GM23338 (cell line): ENCODE data around the gene CUX1. TPM values are rescaled to one million over a fixed set of nuclear protein-coding genes. Genes with fewer than 3 reads are reported as not detected.

ENCODE experiments used
- ATAC-seq: fragments of 200-7000 bp; cut with Tn5 transposase; 3 replicates; pipeline ENCODE4 v1.9.1; 2020
- DNase-seq: peaks from one replicate; pipeline ENCODE4 v3.0.0-alpha.2; 2015; ENCODE audit warnings: low spot score
- H2AFZ ChIP-seq: fragments of 200-600 bp; sonication (generic); 2 replicates; pipeline ENCODE4 v1.8.0; 2016; ENCODE audit warnings: antibody characterized with exemption, mild to moderate bottlenecking, moderate library complexity
- H3F3A ChIP-seq: fragments of 200-600 bp; sonication (generic); replicated peaks from 2 replicates; pipeline ENCODE4 v1.8.0; 2017; ENCODE audit warnings: antibody characterized with exemption, mixed run types, low read depth
- H3K27ac ChIP-seq: fragments of 200-600 bp; sonication (generic); 2 replicates; pipeline ENCODE4 v1.6.1; 2016; ENCODE audit warnings: low read depth
- H3K27me3 ChIP-seq: fragments of 200-600 bp; sonication (generic); 2 replicates; pipeline ENCODE4 v1.8.0; 2016; ENCODE audit warnings: mild to moderate bottlenecking, mixed run types, moderate library complexity; ENCODE audit not compliant: insufficient read depth
- H3K36me3 ChIP-seq: fragments of 200-600 bp; sonication (generic); 2 replicates; pipeline ENCODE4 v1.8.0; 2016; ENCODE audit warnings: mild to moderate bottlenecking; ENCODE audit not compliant: insufficient read depth
- H3K4me1 ChIP-seq: fragments of 200-600 bp; sonication (generic); 2 replicates; pipeline ENCODE4 v1.8.0; 2016; ENCODE audit warnings: mild to moderate bottlenecking, moderate library complexity; ENCODE audit not compliant: insufficient read depth
- H3K4me2 ChIP-seq: fragments of 200-600 bp; sonication (generic); 2 replicates; pipeline ENCODE4 v1.7.1; 2017; ENCODE audit warnings: mixed run types
- H3K4me3 ChIP-seq: fragments of 200-600 bp; sonication (generic); 2 replicates; pipeline ENCODE4 v1.6.1; 2016; ENCODE audit warnings: mixed run types
- H3K79me2 ChIP-seq: fragments of 200-600 bp; sonication (generic); replicated peaks from 2 replicates; pipeline ENCODE4 v1.8.0; 2017; ENCODE audit warnings: mild to moderate bottlenecking; ENCODE audit not compliant: insufficient read depth
- H3K9me2 ChIP-seq: fragments of 200-600 bp; sonication (generic); 2 replicates; pipeline ENCODE4 v1.8.0; 2017; ENCODE audit not compliant: insufficient read depth
- H4K20me1 ChIP-seq: fragments of 200-600 bp; sonication (generic); replicated peaks from 2 replicates; pipeline ENCODE4 v1.8.0; 2017; ENCODE audit warnings: mild to moderate bottlenecking; ENCODE audit not compliant: insufficient read depth
- H3K27ac Mint-ChIP-seq: 2 replicates; pipeline ENCODE4 v1.8.0; 2020; ENCODE audit warnings: inconsistent platforms, mild to moderate bottlenecking, moderate library complexity, mixed read lengths
- H3K27me3 Mint-ChIP-seq: 3 replicates; pipeline ENCODE4 v1.8.0; 2022; ENCODE audit warnings: low read depth, mild to moderate bottlenecking, moderate library complexity, mixed read lengths, inconsistent platforms; ENCODE audit not compliant: insufficient read depth, poor library complexity
- H3K36me3 Mint-ChIP-seq: 3 replicates; pipeline ENCODE4 v1.8.0; 2021; ENCODE audit warnings: low read depth, mild to moderate bottlenecking, inconsistent platforms, moderate library complexity, mixed read lengths
- H3K4me1 Mint-ChIP-seq: 3 replicates; pipeline ENCODE4 v1.8.0; 2020; ENCODE audit warnings: mild to moderate bottlenecking, inconsistent platforms, mixed read lengths
- H3K4me3 Mint-ChIP-seq: 3 replicates; pipeline ENCODE4 v1.8.0; 2021; ENCODE audit warnings: moderate library complexity, mild to moderate bottlenecking, inconsistent platforms, mixed read lengths
- H3K9me3 Mint-ChIP-seq: 3 replicates; pipeline ENCODE4 v1.8.0; 2020; ENCODE audit warnings: moderate library complexity, mild to moderate bottlenecking, inconsistent platforms, mixed read lengths
- CREB1 ChIP-seq: fragments of 250-450 bp; sonication (Bioruptor Pico); IDR thresholded peaks from 2 replicates; pipeline ENCODE4 v1.5.0; 2020; ENCODE audit warnings: low read depth, mild to moderate bottlenecking, moderate library complexity
- EZH2 ChIP-seq: fragments of 200-600 bp; sonication (generic); IDR thresholded peaks from one replicate; pipeline ENCODE4 v1.8.0; 2017; ENCODE audit warnings: antibody characterized with exemption, mild to moderate bottlenecking, low read depth; ENCODE audit not compliant: unreplicated experiment
- JUNB ChIP-seq: IDR thresholded peaks from one replicate; pipeline ENCODE4 v1.6.1; 2016; ENCODE audit warnings: antibody characterized with exemption; ENCODE audit not compliant: unreplicated experiment
- NANOG ChIP-seq: IDR thresholded peaks from 2 replicates; pipeline ENCODE4 v1.6.1; 2016; ENCODE audit warnings: antibody characterized with exemption, borderline replicate concordance
- POLR2AphosphoS5 ChIP-seq: IDR thresholded peaks from 2 replicates; pipeline ENCODE4 v1.6.1; 2016; ENCODE audit warnings: antibody characterized with exemption, low read depth
- STAT1 ChIP-seq: IDR thresholded peaks from one replicate; pipeline ENCODE4 v1.6.1; 2016; ENCODE audit warnings: antibody characterized with exemption; ENCODE audit not compliant: unreplicated experiment
- ZNF114 ChIP-seq: fragments of 250-450 bp; sonication (Bioruptor Pico); IDR thresholded peaks from 2 replicates; pipeline ENCODE4 v1.5.0; 2020; ENCODE audit warnings: mild to moderate bottlenecking, moderate library complexity
- ZNF331 ChIP-seq: fragments of 250-450 bp; sonication (Bioruptor Pico); IDR thresholded peaks from 2 replicates; pipeline ENCODE4 v1.5.0; 2020; ENCODE audit warnings: low read depth, mild to moderate bottlenecking, moderate library complexity
- polyA plus RNA-seq: library from polyadenylated mRNA; unstranded; fragments of >200 nt; fragmentation: Nextera tagmentation; extraction: Ambion mirVana; gene quantifications from 2 replicates; pipeline ENCODE4 v1.2.1, GENCODE V29; 2016
- total RNA-seq: library from RNA; depleted of rRNA; stranded (reverse); fragments of >200 nt; shearing (Covaris generic); gene quantifications from 2 replicates; pipeline ENCODE4 v1.2.3, GENCODE V29; 2014
- TF ChIP-seq, protein P1 (sequence below): fragments of 250-450 bp; sonication (Bioruptor Pico); IDR thresholded peaks from 2 replicates; pipeline ENCODE4 v1.5.0; 2020; ENCODE audit warnings: mild to moderate bottlenecking, moderate library complexity
- TF ChIP-seq, protein P2 (sequence below): IDR thresholded peaks from one replicate; pipeline ENCODE4 v1.6.1; 2018; ENCODE audit warnings: antibody characterized with exemption; ENCODE audit not compliant: unreplicated experiment
- TF ChIP-seq, protein P3 (sequence below), 2 experiments: fragments of 200-600 bp in 1 of 2; sonication (generic) in 1 of 2; conservative IDR thresholded peaks; 2 replicates each; pipeline versions ENCODE4 v1.5.1 to v1.6.1; 2016 to 2017; ENCODE audit warnings: antibody characterized with exemption in 2 of 2, low read depth in 2 of 2, mild to moderate bottlenecking in 2 of 2, moderate library complexity in 1 of 2
- TF ChIP-seq, protein P4 (sequence below): IDR thresholded peaks from 2 replicates; pipeline ENCODE4 v1.6.1; 2016; ENCODE audit warnings: antibody characterized with exemption

CUX1 gene
- total and polyA plus RNA-seq, 2 experiments from 2014 or later = 49.9 to 64.0 TPM

DNA sequence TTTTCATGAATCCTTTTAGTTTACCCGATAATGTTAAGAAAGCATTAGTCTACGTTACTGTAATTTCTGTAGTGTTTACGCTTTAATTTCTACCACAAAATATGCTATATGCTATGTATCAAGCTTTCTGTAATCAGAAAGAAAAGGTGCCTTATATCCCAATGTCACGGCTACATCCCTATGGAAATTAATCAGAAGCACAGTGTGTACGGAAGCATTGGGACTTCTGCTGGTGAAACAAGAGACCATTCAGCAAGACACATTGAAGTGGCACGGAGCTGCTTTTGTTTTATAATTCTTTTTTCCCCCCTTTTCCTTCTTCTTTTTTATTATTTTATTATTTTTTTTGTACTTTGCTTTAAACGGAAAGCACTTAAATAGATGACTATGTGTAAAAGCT lies 438.1 kb downstream of the CUX1 start (continued):
- TF ChIP-seq, protein P1, sequence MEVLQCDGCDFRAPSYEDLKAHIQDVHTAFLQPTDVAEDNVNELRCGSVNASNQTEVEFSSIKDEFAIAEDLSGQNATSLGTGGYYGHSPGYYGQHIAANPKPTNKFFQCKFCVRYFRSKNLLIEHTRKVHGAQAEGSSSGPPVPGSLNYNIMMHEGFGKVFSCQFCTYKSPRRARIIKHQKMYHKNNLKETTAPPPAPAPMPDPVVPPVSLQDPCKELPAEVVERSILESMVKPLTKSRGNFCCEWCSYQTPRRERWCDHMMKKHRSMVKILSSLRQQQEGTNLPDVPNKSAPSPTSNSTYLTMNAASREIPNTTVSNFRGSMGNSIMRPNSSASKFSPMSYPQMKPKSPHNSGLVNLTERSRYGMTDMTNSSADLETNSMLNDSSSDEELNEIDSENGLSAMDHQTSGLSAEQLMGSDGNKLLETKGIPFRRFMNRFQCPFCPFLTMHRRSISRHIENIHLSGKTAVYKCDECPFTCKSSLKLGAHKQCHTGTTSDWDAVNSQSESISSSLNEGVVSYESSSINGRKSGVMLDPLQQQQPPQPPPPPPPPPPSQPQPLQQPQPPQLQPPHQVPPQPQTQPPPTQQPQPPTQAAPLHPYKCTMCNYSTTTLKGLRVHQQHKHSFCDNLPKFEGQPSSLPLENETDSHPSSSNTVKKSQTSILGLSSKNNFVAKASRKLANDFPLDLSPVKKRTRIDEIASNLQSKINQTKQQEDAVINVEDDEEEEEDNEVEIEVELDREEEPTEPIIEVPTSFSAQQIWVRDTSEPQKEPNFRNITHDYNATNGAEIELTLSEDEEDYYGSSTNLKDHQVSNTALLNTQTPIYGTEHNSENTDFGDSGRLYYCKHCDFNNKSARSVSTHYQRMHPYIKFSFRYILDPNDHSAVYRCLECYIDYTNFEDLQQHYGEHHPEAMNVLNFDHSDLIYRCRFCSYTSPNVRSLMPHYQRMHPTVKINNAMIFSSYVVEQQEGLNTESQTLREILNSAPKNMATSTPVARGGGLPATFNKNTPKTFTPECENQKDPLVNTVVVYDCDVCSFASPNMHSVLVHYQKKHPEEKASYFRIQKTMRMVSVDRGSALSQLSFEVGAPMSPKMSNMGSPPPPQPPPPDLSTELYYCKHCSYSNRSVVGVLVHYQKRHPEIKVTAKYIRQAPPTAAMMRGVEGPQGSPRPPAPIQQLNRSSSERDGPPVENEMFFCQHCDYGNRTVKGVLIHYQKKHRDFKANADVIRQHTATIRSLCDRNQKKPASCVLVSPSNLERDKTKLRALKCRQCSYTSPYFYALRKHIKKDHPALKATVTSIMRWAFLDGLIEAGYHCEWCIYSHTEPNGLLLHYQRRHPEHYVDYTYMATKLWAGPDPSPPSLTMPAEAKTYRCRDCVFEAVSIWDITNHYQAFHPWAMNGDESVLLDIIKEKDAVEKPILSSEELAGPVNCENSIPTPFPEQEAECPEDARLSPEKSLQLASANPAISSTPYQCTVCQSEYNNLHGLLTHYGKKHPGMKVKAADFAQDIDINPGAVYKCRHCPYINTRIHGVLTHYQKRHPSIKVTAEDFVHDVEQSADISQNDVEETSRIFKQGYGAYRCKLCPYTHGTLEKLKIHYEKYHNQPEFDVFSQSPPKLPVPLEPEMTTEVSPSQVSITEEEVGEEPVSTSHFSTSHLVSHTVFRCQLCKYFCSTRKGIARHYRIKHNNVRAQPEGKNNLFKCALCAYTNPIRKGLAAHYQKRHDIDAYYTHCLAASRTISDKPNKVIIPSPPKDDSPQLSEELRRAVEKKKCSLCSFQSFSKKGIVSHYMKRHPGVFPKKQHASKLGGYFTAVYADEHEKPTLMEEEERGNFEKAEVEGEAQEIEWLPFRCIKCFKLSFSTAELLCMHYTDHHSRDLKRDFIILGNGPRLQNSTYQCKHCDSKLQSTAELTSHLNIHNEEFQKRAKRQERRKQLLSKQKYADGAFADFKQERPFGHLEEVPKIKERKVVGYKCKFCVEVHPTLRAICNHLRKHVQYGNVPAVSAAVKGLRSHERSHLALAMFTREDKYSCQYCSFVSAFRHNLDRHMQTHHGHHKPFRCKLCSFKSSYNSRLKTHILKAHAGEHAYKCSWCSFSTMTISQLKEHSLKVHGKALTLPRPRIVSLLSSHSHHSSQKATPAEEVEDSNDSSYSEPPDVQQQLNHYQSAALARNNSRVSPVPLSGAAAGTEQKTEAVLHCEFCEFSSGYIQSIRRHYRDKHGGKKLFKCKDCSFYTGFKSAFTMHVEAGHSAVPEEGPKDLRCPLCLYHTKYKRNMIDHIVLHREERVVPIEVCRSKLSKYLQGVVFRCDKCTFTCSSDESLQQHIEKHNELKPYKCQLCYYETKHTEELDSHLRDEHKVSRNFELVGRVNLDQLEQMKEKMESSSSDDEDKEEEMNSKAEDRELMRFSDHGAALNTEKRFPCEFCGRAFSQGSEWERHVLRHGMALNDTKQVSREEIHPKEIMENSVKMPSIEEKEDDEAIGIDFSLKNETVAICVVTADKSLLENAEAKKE (CRISPR knock-in tag) = no peak
- no peak for TF ChIP-seq EZH2
- TF ChIP-seq STAT1 = no peak
- TF ChIP-seq NANOG = no peak
- TF ChIP-seq, protein P2, sequence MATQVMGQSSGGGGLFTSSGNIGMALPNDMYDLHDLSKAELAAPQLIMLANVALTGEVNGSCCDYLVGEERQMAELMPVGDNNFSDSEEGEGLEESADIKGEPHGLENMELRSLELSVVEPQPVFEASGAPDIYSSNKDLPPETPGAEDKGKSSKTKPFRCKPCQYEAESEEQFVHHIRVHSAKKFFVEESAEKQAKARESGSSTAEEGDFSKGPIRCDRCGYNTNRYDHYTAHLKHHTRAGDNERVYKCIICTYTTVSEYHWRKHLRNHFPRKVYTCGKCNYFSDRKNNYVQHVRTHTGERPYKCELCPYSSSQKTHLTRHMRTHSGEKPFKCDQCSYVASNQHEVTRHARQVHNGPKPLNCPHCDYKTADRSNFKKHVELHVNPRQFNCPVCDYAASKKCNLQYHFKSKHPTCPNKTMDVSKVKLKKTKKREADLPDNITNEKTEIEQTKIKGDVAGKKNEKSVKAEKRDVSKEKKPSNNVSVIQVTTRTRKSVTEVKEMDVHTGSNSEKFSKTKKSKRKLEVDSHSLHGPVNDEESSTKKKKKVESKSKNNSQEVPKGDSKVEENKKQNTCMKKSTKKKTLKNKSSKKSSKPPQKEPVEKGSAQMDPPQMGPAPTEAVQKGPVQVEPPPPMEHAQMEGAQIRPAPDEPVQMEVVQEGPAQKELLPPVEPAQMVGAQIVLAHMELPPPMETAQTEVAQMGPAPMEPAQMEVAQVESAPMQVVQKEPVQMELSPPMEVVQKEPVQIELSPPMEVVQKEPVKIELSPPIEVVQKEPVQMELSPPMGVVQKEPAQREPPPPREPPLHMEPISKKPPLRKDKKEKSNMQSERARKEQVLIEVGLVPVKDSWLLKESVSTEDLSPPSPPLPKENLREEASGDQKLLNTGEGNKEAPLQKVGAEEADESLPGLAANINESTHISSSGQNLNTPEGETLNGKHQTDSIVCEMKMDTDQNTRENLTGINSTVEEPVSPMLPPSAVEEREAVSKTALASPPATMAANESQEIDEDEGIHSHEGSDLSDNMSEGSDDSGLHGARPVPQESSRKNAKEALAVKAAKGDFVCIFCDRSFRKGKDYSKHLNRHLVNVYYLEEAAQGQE = no peak

DNA sequence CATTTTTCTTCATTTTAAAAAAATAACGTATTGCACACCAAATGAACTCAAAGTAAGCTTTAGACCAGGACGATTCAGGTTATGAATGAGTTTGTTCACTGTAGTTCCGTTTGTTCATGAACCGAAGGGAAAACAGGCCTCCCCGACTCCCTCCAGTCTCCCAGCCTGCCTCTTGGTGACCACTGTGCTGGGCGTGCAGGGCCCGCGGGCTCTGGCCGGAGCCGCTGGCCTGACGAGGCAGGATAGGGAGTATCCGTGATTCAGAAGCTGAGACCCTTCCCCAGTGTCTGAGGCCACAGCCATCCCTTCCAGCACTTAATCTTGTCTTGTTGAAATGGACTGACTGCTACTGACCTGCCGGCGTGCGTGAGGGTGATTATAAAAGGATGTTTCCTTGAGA lies 438.5 kb downstream of the CUX1 start:
- Mint-ChIP-seq H3K4me3 (no peak overlapping the region), H3K36me3 (no peaks in the 10 kb centered on the region), H3K9me3 (no peaks in the 10 kb centered on the region), H3K4me1 (peaks cover 14% of the 10 kb centered on the region), H3K27me3 (peaks cover 20% of the 10 kb centered on the region), H3K27ac (no peak overlapping the region)
- Histone ChIP-seq H3K36me3 (no peaks in the 10 kb centered on the region), H3K4me3 (no peak overlapping the region), H2AFZ (no peak overlapping the region), H3K27ac (no peak overlapping the region), H3K79me2 (no peaks in the 10 kb centered on the region), H3K4me2 (no peak overlapping the region), H4K20me1 (0 out of 2 replicates have a peak, but pooled peaks cover 3% of the 10 kb centered on the region), H3K4me1 (0 out of 2 replicates have a peak, but pooled peaks cover 9% of the 10 kb centered on the region), H3K27me3 (no peaks in the 10 kb centered on the region), H3F3A (0 out of 2 replicates have a peak, but pooled peaks cover 4% of the 10 kb centered on the region), H3K9me2 (no peaks in the 10 kb centered on the region)
- DNase-seq = no peak
- no peak for ATAC-seq
- TF ChIP-seq JUNB (no peak), POLR2AphosphoS5 (no peak), ZNF114 (CRISPR knock-in tag) (no peak), CREB1 (CRISPR knock-in tag) (no peak), ZNF331 (no peak), STAT1 (no peak)
- TF ChIP-seq, protein P3, sequence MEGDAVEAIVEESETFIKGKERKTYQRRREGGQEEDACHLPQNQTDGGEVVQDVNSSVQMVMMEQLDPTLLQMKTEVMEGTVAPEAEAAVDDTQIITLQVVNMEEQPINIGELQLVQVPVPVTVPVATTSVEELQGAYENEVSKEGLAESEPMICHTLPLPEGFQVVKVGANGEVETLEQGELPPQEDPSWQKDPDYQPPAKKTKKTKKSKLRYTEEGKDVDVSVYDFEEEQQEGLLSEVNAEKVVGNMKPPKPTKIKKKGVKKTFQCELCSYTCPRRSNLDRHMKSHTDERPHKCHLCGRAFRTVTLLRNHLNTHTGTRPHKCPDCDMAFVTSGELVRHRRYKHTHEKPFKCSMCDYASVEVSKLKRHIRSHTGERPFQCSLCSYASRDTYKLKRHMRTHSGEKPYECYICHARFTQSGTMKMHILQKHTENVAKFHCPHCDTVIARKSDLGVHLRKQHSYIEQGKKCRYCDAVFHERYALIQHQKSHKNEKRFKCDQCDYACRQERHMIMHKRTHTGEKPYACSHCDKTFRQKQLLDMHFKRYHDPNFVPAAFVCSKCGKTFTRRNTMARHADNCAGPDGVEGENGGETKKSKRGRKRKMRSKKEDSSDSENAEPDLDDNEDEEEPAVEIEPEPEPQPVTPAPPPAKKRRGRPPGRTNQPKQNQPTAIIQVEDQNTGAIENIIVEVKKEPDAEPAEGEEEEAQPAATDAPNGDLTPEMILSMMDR (conservative IDR thresholded peaks at IDR 0.05; ENCODE audit: low read depth in 2 of 2) = no peak
- TF ChIP-seq, protein P4, sequence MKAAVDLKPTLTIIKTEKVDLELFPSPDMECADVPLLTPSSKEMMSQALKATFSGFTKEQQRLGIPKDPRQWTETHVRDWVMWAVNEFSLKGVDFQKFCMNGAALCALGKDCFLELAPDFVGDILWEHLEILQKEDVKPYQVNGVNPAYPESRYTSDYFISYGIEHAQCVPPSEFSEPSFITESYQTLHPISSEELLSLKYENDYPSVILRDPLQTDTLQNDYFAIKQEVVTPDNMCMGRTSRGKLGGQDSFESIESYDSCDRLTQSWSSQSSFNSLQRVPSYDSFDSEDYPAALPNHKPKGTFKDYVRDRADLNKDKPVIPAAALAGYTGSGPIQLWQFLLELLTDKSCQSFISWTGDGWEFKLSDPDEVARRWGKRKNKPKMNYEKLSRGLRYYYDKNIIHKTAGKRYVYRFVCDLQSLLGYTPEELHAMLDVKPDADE = no peak
